Stimulated activated memory B cell treated with anti-CD40 and anti-IgM and Interleukin-4, amounts not matched to agents 10 μg/mL and 1 μg/mL and 100 μg/mL, for 72 hours (primary cell): ENCODE measurements around the gene LRRC75A.
"Not testable (repeated sequence)": the region's sequence is repeated elsewhere in the genome, so short reads cannot be mapped to it uniquely, and the experiment has no call there.

ENCODE experiments used
- ATAC-seq: fragments of 150-1000 bp; cut with Tn5 transposase; 2 replicates; pipeline ENCODE4 v1.10.0; 2021
- H3K27ac Mint-ChIP-seq: one replicate; pipeline ENCODE4 v1.8.0; 2022; ENCODE audit warnings: mild to moderate bottlenecking, mixed read lengths
- H3K27me3 Mint-ChIP-seq: one replicate; pipeline ENCODE4 v1.8.0; 2022; ENCODE audit warnings: mixed read lengths
- H3K36me3 Mint-ChIP-seq: one replicate; pipeline ENCODE4 v1.8.0; 2022; ENCODE audit warnings: mixed read lengths
- H3K4me1 Mint-ChIP-seq: one replicate; pipeline ENCODE4 v1.8.0; 2022; ENCODE audit warnings: mixed read lengths
- H3K4me3 Mint-ChIP-seq: one replicate; pipeline ENCODE4 v1.8.0; 2022; ENCODE audit warnings: mild to moderate bottlenecking, moderate library complexity, mixed read lengths
- H3K9me3 Mint-ChIP-seq: one replicate; pipeline ENCODE4 v1.8.0; 2022; ENCODE audit warnings: mixed read lengths

LRRC75A gene

DNA sequence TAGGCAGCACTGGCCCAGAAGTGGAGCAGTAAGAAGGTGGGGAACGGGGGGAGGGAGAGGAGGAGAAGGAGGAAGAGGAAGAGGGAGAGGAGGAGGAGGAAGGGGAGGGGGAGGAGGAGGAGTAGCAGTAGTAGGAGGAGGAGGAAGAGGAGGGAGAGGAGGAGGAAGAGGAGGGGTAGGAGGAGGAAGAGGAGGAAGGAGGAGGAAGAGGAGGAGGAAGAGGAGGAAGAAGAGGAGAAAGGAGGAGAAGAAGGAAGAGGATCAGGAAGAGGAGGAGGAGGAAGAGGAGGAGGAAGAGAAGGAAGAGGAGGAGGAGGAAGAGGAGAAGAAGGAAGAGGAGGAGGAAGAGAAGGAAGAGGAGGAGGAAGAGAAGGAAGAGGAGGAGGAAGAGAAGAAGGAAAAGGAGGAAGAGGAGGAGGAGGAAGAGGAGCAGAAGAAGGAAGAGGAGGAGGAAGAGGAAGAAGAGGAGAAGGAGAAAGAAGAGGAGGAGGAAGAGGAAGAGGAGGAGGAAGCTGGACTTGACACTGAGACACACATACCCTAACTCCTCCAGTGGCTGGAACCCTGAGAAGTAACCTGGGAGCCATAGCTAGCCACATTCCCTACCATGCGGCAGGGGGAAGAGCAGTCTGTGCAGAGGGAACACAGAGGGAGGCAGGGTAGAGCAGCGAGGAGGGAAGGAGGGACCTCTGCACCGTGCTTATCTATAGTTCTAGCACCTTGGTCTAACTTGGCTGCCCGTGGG is 35.8 kb downstream of the LRRC75A start:
- H3K27ac Mint-ChIP-seq = no peak overlapping the region
- ATAC-seq = no peak
- no peak overlapping the region for H3K4me3 Mint-ChIP-seq
- peaks cover 7% of the 10 kb centered on the region for H3K36me3 Mint-ChIP-seq
- H3K9me3 Mint-ChIP-seq = no peaks in the 10 kb centered on the region
- no peaks in the 10 kb centered on the region for H3K27me3 Mint-ChIP-seq
- no peaks in the 10 kb centered on the region for H3K4me1 Mint-ChIP-seq

DNA sequence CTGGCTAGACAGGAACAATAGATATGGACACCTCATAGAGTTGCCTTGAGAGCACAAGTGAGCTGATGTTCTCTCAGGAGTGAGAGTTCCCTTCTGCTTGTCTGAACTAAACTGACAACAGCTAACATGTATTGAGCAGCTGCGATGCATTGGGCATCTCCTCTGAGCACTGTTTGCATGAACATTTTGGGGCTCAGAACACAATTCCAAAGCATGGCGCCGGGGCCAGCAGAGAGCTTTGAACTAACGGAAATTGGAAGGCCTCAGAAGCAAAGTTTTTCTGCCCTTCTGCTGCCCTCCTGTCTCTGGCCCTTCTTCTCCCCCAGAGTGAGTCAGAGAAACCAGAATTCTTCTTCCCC is 38.5 kb downstream of the LRRC75A start:
- peaks cover 11% of the 10 kb centered on the region for H3K4me1 Mint-ChIP-seq
- no peak for ATAC-seq
- no peak overlapping the region for H3K27ac Mint-ChIP-seq
- H3K36me3 Mint-ChIP-seq = peaks cover 27% of the 10 kb centered on the region
- no peaks in the 10 kb centered on the region for H3K27me3 Mint-ChIP-seq
- no peak overlapping the region for H3K4me3 Mint-ChIP-seq
- no peaks in the 10 kb centered on the region for H3K9me3 Mint-ChIP-seq

DNA sequence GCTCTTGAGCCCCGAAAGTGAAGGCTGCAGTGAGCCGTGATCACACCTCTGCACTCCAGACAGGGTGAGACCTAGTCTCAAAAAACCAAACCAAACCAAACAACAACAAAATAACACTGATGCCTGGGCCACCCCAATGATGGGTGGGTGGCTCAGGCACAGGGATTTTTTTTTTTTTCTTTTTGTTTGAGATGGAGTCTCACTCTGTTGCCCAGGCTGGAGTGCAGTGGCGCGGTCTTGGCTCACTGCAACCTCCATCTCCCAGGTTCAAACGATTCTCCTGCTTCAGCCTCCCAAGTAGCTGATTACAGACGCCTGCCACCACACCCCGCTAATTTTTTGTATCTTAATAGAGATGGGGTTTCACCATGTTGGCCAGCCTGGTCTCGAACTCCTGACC is 39.7 kb downstream of the LRRC75A start:
- Mint-ChIP-seq H3K4me1 (peaks cover 15% of the 10 kb centered on the region), H3K36me3 (peaks cover 36% of the 10 kb centered on the region)
- not testable (repeated sequence) for H3K27me3 Mint-ChIP-seq, H3K27ac Mint-ChIP-seq, ATAC-seq, H3K9me3 Mint-ChIP-seq, H3K4me3 Mint-ChIP-seq

DNA sequence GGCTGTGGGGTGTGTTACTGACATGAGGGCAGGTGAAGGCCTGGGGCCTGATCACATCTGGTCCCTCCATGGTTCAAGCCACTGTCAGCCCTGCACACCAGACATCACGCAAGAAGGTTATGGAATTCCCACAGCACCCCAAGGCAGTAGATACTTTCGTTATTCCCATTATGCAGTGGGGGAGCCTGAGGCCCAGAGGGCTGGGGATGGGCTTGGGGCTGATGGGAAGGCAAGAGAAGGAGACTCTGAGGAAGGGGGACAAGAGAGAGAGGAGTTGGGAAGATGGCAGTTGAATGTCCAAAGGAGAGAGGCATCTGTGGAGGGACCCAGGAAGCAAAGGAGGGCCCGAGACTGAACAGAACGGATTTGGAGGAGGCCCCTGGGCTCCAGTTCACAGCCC is 42.0 kb downstream of the LRRC75A start:
- Mint-ChIP-seq H3K36me3 (peaks cover 42% of the 10 kb centered on the region), H3K27ac (no peak overlapping the region), H3K4me1 (peaks cover 15% of the 10 kb centered on the region), H3K4me3 (no peak overlapping the region), H3K27me3 (no peaks in the 10 kb centered on the region), H3K9me3 (no peaks in the 10 kb centered on the region)
- ATAC-seq = no peak

DNA sequence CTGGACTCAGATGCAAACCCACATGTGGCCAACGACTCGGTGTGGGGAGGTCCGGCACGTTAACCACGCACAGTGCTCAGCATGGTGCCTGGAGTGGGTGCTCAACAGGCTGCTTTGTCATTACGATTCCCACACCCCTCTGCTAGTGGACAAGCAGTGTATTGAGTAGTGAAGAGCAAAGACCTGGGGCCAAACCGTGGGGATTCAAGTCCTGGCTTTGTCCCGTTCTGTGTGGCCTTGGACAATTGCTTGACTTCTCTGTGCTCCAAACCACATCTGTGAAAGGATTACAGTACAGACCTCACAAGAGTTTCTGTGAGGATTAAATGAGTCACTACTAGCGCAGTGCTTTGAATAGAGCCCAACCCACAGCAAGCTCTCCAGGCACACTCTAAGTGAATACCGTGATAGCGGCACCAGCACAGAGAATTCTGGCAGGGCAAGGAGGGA is 42.8 kb downstream of the LRRC75A start:
- no peaks in the 10 kb centered on the region for H3K27me3 Mint-ChIP-seq
- H3K27ac Mint-ChIP-seq = no peak overlapping the region
- no peak for ATAC-seq
- peaks cover 16% of the 10 kb centered on the region for H3K4me1 Mint-ChIP-seq
- H3K36me3 Mint-ChIP-seq = peaks cover 45% of the 10 kb centered on the region
- no peaks in the 10 kb centered on the region for H3K9me3 Mint-ChIP-seq
- no peak overlapping the region for H3K4me3 Mint-ChIP-seq

DNA sequence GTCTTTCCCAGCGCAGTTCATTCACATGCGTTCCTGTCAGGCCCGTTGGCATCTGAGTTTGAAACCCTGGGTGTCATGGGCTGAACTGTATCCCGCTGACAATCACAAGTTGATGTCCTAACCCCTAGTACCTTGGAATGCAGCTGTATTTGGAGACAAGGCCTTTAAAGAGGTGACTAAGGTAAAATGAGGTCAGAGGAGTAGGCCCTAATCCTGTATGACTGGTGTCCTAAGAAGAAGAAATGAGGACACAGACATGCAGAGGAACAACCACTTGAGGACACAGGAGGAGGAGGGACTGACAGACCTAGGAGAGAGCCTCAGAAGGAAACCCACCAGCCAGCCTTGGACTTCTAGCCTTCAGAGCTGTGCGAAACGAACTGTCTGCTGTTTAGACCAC is 43.5 kb downstream of the LRRC75A start:
- Mint-ChIP-seq H3K27ac (no peak overlapping the region), H3K4me1 (peaks cover 21% of the 10 kb centered on the region), H3K36me3 (peaks cover 50% of the 10 kb centered on the region), H3K9me3 (no peaks in the 10 kb centered on the region), H3K27me3 (no peaks in the 10 kb centered on the region), H3K4me3 (no peak overlapping the region)
- no peak for ATAC-seq

DNA sequence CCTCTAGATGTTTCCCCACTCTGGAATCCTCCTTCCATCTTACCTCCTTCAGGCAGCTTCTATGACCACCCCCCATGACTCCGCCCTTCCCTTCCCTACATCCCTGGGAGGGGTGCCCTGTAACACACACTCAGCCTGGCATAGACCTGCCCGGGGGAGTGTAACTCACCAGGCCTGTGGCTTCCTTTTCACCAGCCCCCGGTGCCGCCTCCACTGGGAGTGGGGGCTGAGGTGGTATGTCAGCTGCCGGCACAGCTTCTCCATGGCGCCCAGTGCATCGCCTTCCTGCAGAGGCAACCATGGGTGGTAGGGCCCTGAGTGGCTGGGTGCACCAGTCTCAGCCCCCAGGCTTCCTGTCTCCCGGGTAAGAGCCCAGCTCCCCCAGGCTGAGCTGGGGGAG is 44.3 kb downstream of the LRRC75A start:
- Mint-ChIP-seq H3K4me1 (peaks cover 29% of the 10 kb centered on the region), H3K9me3 (no peaks in the 10 kb centered on the region), H3K27ac (no peak overlapping the region), H3K4me3 (no peak overlapping the region), H3K27me3 (no peaks in the 10 kb centered on the region), H3K36me3 (peaks cover 57% of the 10 kb centered on the region)
- no peak for ATAC-seq

DNA sequence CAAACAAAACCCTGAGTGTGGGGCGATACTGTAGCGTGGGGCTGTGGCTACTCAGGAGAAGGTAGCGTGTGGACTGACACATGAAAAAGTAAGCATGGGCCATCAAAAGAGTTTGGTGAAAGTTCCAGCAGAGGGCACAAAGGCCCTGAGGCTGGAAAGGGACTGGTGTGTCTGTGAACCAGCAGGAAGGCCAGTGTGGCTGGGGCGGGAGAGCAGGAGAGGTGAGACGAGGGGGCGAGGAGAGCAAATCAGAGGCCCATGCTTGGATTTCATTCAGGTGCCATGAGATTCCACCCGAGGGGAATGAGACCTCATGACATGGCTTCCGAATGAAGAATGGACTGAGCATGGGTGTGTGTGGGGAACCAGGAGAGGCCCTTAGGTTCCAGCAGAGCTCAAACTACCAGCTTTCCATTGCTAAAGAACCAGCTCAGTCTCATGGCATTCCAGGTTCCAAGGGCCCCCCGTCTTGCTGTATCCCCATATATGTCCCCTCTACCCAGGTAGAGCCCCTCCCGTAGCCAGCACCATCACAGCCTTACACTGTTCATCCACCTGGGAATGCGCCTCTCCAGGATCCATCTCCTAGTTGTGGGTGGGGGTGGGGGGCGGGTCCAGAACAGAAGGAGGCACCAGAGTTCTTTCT is 45.5 kb downstream of the LRRC75A start:
- H3K4me3 Mint-ChIP-seq = no peak overlapping the region
- H3K27ac Mint-ChIP-seq = no peak overlapping the region
- peaks cover 69% of the 10 kb centered on the region for H3K36me3 Mint-ChIP-seq
- H3K4me1 Mint-ChIP-seq = peaks cover 41% of the 10 kb centered on the region
- ATAC-seq = no peak
- no peaks in the 10 kb centered on the region for H3K9me3 Mint-ChIP-seq
- H3K27me3 Mint-ChIP-seq = no peaks in the 10 kb centered on the region

DNA sequence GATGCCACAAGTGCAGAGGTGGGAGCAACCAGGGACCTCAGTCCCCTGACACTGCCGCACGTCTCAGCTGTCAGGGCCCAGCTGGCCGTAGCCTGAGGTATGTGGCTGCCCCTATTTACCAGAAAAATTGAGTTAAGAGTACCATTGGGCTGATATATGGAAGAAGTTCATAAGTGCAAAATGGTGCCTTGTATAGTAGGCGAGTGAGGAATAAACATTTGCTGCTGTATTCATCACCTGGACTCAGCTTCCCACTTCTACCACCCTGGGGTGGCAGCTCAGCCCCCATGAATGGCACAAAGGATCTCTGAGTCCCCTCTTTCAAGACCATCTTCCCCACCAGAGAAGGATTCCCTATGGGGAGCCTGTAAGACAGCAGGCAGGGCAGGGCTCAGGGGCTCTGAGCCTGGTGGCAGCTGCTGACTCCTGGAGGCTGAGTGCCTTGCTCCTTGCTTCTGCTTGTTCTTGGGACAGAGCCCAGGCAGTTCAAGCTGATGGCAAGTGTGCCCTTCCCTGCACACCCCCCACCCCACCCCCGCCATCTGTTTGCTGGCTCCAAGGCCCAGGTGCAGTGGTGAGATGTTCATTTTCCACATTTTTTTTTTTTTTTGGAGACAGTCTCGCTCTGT is 47.6 kb downstream of the LRRC75A start:
- Mint-ChIP-seq H3K27ac (no peak overlapping the region), H3K9me3 (no peaks in the 10 kb centered on the region), H3K4me1 (peaks cover 43% of the 10 kb centered on the region), H3K36me3 (peaks cover 62% of the 10 kb centered on the region), H3K4me3 (no peak overlapping the region), H3K27me3 (no peaks in the 10 kb centered on the region)
- no peak for ATAC-seq

DNA sequence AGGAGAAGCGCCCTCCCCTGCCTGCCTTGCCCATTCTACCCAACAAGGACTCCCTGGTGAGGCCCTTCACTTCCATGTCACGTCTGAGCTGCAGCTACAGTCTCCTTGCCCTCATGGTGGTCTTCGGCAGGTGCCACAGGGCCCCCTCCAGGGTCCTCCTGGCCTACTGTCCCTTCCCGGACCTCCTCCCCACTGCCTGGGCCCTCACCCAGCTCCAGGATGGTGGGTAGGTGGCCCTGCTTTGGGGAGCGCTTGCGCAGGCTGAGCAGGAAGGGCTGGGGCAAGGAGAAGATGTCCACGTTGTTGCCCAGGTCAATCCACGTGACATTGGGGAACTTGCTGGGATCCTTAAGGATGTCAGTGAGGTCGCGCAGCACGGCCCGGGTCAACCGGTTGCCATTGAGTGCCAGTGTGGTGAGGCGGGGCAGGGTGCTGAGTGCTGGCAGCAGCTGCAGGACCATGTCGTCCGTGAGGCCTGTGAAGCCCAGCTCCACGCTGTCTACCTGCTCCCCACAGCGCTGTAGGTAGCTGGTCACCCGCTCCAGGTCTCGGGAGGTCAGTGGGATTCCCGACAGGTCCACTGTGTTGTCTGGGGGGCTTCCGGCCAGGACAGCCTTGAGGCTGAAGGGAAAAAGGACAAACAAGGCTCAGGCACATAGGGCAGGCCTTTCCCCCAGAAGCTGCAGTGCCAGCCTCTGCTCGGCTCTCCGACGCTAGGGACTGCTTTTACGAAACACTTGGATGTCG is 48.3 kb downstream of the LRRC75A start:
- Mint-ChIP-seq H3K9me3 (no peaks in the 10 kb centered on the region), H3K4me3 (no peak overlapping the region), H3K27ac (peak overlapping the region; percentile 37), H3K27me3 (no peaks in the 10 kb centered on the region), H3K4me1 (peaks cover 43% of the 10 kb centered on the region), H3K36me3 (peaks cover 65% of the 10 kb centered on the region)
- no peak for ATAC-seq

DNA sequence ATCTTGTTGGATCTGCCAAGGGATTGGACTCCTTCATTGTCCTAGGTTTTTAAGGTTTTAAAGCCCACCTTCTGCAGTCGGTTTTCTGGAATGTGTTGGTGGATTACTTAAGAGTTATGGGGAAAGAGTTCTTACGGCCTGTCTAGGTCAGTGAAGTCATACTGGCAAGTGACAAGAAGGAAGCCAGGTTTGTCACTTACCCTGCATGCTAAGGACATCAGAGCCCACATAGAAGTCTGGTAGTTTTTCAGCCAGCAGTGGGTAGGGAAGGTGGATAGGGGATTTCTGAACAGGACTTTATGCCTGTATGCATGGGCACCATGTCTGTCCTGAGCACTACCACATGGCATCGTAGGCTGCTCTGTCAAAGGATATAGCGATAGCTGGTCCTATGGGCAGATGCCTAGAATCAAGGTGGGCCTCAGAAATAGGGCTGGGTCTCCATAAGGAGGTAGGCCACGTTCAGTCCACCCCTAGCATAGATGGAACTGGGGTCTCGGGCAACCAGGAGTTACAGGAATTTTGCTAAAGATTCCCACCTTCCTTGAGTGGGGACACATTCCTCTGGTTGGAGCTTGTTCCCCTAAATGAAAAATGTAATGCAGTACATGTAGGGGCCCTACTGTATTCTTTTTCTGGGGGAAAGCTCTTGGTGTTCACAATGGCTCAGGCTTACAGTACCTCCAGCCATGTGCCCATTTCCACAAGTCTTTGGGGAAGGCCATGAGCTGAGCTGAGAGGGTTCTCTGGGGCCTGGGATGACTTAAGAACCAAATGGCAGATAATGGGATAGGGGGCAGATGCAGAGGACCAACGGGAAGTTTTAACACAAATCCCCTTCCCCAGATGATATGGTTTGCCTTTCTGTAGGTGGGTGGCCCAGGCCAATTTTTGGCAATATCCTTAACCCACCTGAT is 49.1 kb downstream of the LRRC75A start:
- Mint-ChIP-seq H3K36me3 (peaks cover 57% of the 10 kb centered on the region), H3K27me3 (no peaks in the 10 kb centered on the region), H3K4me3 (no peak overlapping the region), H3K27ac (peak overlapping the region; percentile 37), H3K9me3 (no peaks in the 10 kb centered on the region), H3K4me1 (peaks cover 50% of the 10 kb centered on the region)
- ATAC-seq = no peak

DNA sequence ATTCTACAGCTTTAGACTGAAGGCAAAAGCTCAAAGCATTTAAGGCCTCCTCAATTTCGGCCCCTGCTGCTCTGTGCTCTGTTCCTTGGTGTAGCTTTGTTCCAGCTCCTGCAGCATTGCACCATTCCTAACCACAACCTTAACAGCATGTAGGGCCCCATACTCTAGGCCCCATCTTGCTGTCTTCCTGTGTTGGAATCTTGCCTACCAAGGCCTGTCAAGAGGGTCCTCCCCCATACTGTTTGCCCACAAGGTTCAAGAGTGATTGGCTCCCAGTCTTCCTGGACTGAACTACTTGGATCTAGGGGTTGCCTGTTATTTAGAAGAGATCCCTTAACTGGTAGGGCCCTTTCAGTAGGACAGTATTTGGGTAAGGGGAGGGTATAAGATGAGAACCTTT is 49.9 kb downstream of the LRRC75A start:
- Mint-ChIP-seq H3K9me3 (no peaks in the 10 kb centered on the region), H3K4me3 (peak overlapping the region; percentile 58), H3K27ac (peak overlapping the region; percentile 37), H3K4me1 (peaks cover 51% of the 10 kb centered on the region), H3K36me3 (peaks cover 55% of the 10 kb centered on the region), H3K27me3 (no peaks in the 10 kb centered on the region)
- ATAC-seq = no peak

DNA sequence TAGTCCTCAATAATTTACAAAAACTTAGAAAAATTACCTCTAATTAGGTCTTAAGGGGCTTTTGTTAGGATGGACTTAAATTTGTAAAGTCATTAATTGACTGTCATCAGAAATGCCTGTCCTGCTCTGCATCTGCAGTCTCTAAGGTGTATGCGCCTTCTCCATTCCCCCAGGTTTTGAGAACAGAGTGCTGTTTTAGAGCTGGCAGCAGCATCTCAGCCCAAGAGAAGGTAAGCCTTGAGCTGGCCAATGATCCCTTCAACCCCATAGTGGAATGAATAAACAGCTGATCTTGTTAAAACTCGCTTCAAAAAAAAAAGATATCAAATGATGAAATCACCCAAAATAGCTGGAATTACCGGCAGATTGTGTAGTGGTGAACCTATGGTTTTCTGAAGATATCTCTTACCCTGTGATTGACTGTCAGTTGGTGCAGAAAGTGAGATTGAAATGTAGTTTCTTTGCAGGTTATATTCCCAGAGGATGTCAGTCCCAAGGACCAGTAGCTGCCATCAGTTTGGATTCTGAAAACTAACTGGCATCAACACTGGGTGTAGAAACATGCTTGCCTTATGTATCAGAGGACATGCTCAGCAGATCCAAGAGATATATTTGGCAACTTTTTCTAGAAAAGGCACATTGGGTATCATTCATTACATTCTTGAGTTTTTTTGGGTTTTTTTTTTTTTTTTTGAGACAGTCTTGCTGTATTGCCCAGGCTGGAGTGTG is 50.9 kb downstream of the LRRC75A start:
- no peak for ATAC-seq
- Mint-ChIP-seq H3K27me3 (no peaks in the 10 kb centered on the region), H3K36me3 (peaks cover 52% of the 10 kb centered on the region)

DNA sequence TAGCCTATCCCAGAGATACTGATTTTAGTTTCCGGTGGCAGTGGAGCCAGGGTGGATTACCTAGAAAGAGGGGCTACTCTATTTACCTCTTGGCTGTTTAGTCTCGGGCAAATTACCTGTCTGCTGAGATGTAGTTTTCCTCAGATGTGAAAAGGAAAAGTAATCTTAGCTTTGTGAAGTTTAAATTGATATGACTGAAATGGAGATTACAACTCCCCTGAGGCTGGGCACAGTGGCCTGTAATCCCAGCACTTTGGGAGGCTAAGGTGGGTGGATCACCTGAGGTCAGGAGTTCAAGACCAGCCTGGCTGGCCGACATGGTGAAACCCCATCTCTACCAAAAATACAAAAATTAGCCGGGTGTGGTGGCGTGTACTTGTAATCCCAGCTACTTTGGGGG is 51.6 kb downstream of the LRRC75A start:
- H3K4me1 Mint-ChIP-seq = peaks cover 67% of the 10 kb centered on the region
- peak overlapping the region; percentile 91 for H3K27ac Mint-ChIP-seq
- peak overlapping the region; percentile 98 for H3K4me3 Mint-ChIP-seq
- H3K9me3 Mint-ChIP-seq, ATAC-seq, H3K27me3 Mint-ChIP-seq: not testable (repeated sequence)
- H3K36me3 Mint-ChIP-seq = peaks cover 47% of the 10 kb centered on the region

More for the DNA sequence above, 50.9 kb downstream of the LRRC75A start:
- Mint-ChIP-seq H3K4me3 (peak overlapping the region; percentile 29), H3K9me3 (no peaks in the 10 kb centered on the region), H3K4me1 (peaks cover 60% of the 10 kb centered on the region), H3K27ac (peak overlapping the region; percentile 91)
